Smooth muscle cell of the brain vasculature (primary cell): ENCODE measurements around the gene PACS2.
"Not testable (repeated sequence)": the region's sequence is repeated elsewhere in the genome, so short reads cannot be mapped to it uniquely, and the experiment has no call there.

Experiments used
- DNase-seq: peaks from one replicate; pipeline ENCODE4 v3.0.0-alpha.2; 2012; ENCODE audit warnings: low read depth, low spot score

PACS2 gene

DNA sequence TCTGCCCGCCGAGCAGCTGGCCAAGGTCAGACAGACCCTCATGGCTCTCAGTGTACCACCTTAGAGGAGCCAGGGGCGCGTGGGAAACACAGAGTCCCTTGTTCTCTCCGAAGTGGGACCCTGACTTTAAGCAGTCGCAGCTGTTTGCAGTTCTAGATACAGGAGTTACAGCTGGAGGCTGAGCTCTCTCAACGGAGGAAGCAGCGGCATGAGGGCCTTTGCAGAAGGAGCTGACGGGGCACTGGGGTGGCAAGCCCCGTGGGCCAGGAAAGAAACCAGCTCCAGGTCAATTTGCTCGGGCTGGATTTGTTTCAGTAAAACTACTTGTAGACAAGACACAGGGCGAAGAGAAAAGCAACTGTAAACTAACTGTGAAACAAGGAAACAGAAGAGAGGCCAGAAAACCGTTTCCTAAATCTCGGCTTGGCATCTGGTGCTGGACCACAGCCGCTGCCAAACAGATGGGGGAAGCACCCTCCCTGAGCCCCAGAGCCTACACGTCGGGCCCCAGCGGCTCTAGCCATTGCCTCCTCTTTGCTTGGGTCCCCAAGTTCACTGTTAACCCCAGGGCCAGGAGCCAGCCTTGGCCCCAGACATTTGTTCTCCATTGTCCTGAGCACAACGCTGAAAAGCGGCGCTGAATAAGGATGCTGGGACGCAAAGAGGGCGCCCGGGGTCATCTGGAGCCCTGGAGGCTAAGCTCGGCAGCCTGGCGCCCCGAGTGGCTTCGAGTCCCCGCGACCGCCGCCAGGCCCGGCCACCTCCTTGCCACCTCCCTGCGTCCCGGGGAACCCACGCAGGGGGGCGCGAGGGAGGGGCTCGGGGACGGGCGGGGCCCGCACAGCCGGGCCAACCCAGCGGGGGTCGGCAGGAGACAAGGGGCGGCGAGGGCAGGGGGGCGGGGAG is 914 bp upstream of the PACS2 start:
- DNase-seq = no peak

DNA sequence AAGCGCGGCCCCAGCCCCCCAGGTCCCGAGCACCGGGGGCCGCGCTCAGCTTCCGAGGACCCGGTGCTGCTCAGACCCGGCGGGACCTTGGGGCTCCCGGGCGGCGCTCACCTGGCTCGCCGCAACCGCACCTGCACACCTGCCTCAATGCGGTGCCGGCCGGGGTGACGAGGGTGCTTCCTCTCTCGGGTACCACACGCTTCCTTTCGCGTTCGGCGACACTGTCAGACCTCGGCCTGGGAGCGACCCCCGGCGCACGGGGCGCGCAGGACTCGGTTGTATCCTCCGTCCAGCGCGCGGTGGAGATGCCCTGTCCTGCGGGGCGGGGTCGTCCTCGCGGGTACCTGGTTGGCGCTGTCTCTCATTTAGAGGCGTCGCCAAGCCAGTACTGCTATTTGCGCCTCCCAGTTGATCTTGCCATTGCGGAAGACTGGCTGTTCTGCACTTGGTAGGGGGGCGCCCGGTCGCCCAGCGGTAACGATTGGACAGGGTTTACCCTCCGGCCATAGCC is 718 bp downstream of the PACS2 start:
- DNase-seq = no peak

- DNase-seq = no peak
Observed at GRCh38 chr14:105315941-105316576, 1.5 kb downstream of the PACS2 start.

GRCh38 chr14:105316577-105316941 is 2.0 kb downstream of the PACS2 start:
- DNase-seq = no peak

DNA sequence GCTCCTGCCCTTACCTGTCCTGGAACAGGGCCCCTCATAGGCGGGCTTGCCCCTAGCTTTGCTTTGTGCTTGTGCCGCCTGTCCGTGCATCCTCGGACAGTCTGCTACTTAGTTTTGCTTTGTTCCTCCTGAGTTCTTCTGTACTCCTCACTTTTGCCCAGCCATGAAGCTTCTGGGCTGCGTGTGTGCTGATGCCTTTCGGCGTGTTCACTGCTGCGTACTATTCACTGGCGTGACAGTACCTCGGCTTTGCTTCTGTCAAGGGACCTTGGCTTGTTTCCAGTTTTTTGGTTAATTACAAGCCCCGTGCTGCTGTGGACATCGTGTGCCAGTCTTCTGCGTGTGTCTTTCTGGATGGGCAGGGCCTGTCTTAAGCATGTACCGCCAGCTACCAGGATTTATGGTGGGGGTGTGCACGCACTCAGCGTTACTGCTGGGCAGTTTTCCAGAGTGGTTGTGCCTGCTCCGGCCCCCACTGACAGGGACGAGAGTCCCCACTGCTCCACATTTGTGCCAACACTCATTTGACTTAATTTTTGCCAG is 2.5 kb downstream of the PACS2 start:
- DNase-seq = no peak

GRCh38 chr14:105317546-105317945 is 3.0 kb downstream of the PACS2 start:
- DNase-seq = no peak

DNA sequence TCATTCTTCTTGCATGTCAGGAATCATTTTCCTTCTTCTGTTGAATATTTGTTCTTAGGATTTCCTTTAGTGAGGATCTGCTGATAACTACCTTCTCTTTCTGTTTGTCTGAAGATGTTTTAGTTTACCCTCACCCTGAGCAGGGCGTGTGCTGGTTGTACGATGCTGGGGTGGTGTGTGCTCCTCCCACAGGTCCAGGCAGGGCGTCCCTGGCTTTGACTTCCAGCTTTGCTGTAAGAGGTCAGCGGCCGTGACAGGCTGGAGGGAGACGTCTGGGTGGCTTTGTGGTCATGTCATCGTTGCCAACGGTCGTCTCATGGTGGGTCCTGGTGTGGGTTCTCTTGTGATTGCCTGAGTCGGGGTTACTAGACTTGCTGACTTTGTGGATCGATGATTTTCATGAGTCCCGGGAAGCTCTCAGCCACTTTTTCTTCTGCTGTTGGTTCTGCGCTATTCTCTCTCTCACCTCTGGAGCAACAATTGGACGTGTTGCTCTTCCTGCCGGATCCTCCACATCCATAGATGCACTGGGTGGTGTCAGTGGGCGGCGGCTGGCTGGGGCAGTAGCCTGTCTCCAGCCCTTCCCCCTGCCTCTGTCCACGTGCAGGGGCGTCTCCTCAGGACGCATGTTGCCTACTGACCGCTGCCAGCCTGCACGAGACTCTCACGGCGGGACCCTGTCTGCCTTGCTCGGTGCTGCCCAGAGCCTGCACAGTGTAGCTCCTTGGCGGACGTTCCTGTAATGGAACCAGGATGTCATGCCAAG is 8.4 kb downstream of the PACS2 start:
- no peak for DNase-seq

- no peak for DNase-seq
Observed at GRCh38 chr14:105323663-105324062, 9.1 kb downstream of the PACS2 start.

DNA sequence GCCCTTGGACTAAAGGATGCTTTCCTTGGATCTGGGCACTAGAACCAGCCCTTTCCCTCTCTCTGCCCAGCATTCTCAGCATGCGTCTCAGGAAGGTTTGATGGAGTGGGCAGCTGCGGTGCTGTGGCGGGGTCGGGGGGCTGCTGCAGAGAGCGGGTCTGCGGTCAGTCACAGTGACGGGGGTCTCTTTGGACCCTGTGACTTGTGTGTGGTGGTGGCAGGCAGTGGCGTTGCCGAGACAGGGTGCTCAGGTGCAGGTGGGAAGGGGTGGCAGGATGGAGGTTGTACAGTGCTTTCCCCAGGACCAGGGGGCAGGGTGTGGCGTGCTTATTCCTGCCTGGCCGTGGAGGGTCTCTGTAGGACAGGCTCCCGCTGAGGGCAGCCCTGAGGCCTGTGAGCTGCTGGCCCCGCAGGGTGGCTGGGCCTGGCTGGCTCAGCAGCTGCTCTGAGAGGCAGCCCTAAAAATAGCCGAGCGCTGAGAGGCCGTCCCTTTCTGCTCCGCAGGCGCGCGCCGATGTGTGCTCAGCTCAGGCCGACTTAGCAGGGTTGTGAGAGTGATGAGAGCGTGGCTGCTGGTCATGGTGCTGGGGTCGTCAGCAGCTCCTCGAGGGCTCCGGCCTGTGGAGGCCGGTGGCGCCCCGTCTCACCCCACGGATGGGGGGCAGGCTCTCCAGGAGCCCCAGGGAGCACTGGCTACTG is 9.7 kb downstream of the PACS2 start:
- DNase-seq = no peak

DNA sequence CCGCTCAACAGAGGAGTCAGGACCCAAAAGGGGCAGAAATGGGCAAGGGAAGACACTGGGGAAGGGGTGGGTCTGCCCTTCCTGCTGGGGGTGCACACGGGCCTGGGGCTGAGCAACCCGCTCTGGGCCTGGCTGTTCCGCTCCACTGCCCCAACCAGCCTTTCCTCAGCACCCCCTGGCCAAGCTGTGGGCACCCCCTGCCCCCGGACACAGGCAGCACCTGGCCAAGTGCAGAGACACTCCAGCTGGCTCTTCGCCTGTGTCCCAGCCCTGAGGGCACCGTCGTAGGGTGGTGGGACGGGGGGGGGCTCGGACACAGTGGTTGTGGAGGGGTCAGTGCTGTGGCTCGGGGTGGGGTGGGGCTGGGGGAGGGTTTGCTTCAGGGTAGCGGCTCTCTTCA is 10.3 kb downstream of the PACS2 start:
- DNase-seq = no peak

DNA sequence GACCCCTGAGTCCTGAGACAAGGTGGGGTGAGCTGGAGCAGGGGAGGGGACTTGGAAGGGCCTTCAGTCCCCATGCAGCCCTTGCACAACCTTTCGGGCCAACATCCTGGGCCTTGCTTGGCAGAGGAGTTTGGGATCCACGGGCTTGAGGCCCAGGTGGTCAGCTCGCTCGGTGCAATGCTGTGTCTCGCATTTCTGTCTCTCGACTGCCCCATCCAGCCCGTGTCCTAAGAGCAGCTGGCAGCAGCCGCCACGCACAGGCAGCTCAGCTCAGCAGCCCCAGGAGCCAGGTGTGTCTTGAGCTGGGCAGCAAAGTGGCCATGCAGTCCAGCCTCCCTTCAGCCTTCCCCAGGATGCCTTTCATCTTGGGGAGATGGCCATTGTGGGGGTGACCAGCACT is 10.8 kb downstream of the PACS2 start:
- DNase-seq = no peak

- DNase-seq = no peak
Observed at GRCh38 chr14:105325716-105326567, 11.4 kb downstream of the PACS2 start.

GRCh38 chr14:105326568-105326867 is 12.0 kb downstream of the PACS2 start:
- no peak for DNase-seq

GRCh38 chr14:105326891-105327694 is 12.5 kb downstream of the PACS2 start:
- no peak for DNase-seq

DNA sequence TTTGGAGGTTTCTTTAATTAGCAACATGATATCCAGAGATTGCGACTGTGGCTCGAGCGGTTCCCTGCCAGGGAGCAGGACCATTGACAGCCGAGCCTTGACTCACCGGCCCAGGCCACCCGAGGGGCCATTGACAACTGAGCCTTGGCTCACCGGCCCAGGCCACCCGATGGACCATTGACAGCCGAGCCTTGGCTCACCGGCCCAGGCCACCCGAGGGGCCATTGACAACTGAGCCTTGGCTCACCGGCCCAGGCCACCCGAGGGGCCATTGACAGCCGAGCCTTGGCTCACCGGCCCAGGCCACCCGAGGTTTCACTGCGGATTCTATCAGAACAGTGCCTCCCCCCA is 13.1 kb downstream of the PACS2 start:
- DNase-seq = not testable (repeated sequence)

DNA sequence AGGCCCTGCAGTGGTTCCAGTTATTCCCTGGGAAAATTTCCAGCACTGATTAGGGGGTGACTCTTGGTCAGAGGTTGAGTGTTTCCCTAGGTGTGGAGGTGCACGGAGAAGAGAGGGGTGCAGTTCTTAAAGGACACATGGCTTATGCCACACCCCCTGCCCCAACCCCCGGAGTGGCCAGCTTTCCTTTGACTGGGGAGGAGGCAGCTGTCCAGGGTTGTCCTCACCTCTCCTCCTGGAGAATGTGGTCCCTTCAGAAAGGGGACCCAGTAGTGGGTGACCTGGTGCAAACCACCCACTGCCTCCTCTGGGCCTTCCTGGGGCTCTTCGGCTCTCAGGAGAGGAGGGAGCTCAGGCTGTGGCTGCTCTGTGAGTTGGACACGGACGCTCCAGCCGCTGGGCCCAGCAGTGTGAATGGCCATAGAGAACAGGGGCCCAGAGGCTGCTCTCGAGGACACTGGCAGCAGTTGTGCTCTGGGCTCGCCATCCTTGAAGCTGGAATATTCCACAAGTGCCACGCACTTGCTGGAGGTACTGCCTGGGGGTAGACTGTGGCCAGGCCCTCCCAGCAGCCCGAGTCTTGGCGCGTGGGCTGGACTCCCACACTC is 13.6 kb downstream of the PACS2 start:
- no peak for DNase-seq

GRCh38 chr14:105328678-105329390 is 14.3 kb downstream of the PACS2 start:
- no peak for DNase-seq

- DNase-seq = no peak
Observed at GRCh38 chr14:105329411-105330150, 15.0 kb downstream of the PACS2 start.
